ENCODE measurements around the gene OOSP1. TPM values are rescaled to one million over a fixed set of nuclear protein-coding genes. Genes with fewer than 3 reads are reported as not detected.

Gene OOSP1, protein sequence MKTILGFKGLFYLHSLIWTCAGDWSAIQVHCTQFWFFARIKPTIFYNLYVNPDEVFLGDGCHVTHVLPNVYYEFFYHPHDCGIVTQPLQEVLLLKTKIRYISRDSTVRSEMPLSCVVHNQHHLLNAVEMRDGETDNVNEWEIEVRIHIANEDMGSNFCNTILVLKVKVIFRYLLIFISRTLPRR
- total RNA-seq, result not detected in 2 replicates
- long read RNA-seq, result 0 reads

GRCh38 chr11:59938132-59938531 is at the start of gene OOSP1:
OOSP1 (plus strand) TSS chr11:59938432; CDS start chr11:59938455, 23 bp downstream.
- H3K27me3 Mint-ChIP-seq (ENCODE audit: unreplicated experiment), result no peaks in the 10 kb centered on the region
- H3K4me1 Mint-ChIP-seq (ENCODE audit: unreplicated experiment), result no peaks in the 10 kb centered on the region
- no peak within 1 kb of the TSS for H3K4me3 Mint-ChIP-seq (ENCODE audit: unreplicated experiment)
- DNase-seq (ENCODE audit: extremely low spot score, unreplicated experiment), result no peak
- TF ChIP-seq CTCF (IDR thresholded peaks at IDR 0.05), result no peak
- no peak within 1 kb of the TSS for H3K27ac Mint-ChIP-seq (ENCODE audit: unreplicated experiment)
- H3K9me3 Mint-ChIP-seq (ENCODE audit: unreplicated experiment), result no peaks in the 10 kb centered on the region
- no peaks in the 10 kb centered on the region for H3K36me3 Mint-ChIP-seq (ENCODE audit: unreplicated experiment)

- Mint-ChIP-seq H3K4me3 (ENCODE audit: unreplicated experiment) (no peak overlapping the region), H3K36me3 (ENCODE audit: unreplicated experiment) (no peaks in the 10 kb centered on the region), H3K27ac (ENCODE audit: unreplicated experiment) (no peak overlapping the region), H3K27me3 (ENCODE audit: unreplicated experiment) (no peaks in the 10 kb centered on the region), H3K9me3 (ENCODE audit: unreplicated experiment) (peaks cover 21% of the 10 kb centered on the region), H3K4me1 (ENCODE audit: unreplicated experiment) (no peaks in the 10 kb centered on the region)
- TF ChIP-seq CTCF (IDR thresholded peaks at IDR 0.05), result no peak
- no peak for DNase-seq (ENCODE audit: extremely low spot score, unreplicated experiment)
These were observed 46.5 kb upstream of the OOSP1 start for GRCh38 chr11:59891781-59892181.

DNA sequence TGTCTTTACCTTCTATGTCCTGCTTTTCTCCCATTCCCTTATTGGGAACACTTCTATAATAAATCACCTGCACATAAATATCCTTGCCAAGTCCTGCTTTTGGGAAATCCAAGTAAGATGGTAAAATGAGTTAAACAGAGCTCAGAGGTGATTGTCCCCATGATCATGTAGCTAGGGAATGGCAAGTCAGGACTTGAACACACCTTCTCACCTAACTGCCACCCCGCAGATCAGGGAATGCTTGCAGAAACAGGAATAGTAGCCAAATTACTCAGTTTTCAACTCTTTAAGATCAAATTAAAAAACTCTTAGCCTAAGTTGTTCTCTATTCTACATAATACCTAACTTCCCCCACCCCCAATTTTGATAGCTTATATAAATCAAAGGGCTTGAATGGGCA is 43.6 kb upstream of the OOSP1 start:
- Mint-ChIP-seq H3K27me3 (ENCODE audit: unreplicated experiment) (no peaks in the 10 kb centered on the region), H3K36me3 (ENCODE audit: unreplicated experiment) (no peaks in the 10 kb centered on the region)
- no peak for TF ChIP-seq CTCF (IDR thresholded peaks at IDR 0.05)

GRCh38 chr11:59898046-59898445 is 40.2 kb upstream of the OOSP1 start:
- Mint-ChIP-seq H3K27me3 (ENCODE audit: unreplicated experiment) (no peaks in the 10 kb centered on the region), H3K4me3 (ENCODE audit: unreplicated experiment) (no peak overlapping the region), H3K4me1 (ENCODE audit: unreplicated experiment) (peaks cover 3% of the 10 kb centered on the region), H3K36me3 (ENCODE audit: unreplicated experiment) (no peaks in the 10 kb centered on the region), H3K9me3 (ENCODE audit: unreplicated experiment) (peaks cover 11% of the 10 kb centered on the region), H3K27ac (ENCODE audit: unreplicated experiment) (no peak overlapping the region)
- TF ChIP-seq CTCF (IDR thresholded peaks at IDR 0.05), result no peak
- DNase-seq (ENCODE audit: extremely low spot score, unreplicated experiment), result no peak

More for the DNA sequence above, 43.6 kb upstream of the OOSP1 start:
- Mint-ChIP-seq H3K4me3 (ENCODE audit: unreplicated experiment) (no peak overlapping the region), H3K27ac (ENCODE audit: unreplicated experiment) (no peak overlapping the region), H3K4me1 (ENCODE audit: unreplicated experiment) (no peaks in the 10 kb centered on the region), H3K9me3 (ENCODE audit: unreplicated experiment) (peaks cover 15% of the 10 kb centered on the region)
- no peak for DNase-seq (ENCODE audit: extremely low spot score, unreplicated experiment)

- H3K9me3 Mint-ChIP-seq (ENCODE audit: unreplicated experiment), result peaks cover 11% of the 10 kb centered on the region
- no peak for DNase-seq (ENCODE audit: extremely low spot score, unreplicated experiment)
- no peak overlapping the region for H3K27ac Mint-ChIP-seq (ENCODE audit: unreplicated experiment)
- H3K4me3 Mint-ChIP-seq (ENCODE audit: unreplicated experiment), result no peak overlapping the region
- no peaks in the 10 kb centered on the region for H3K27me3 Mint-ChIP-seq (ENCODE audit: unreplicated experiment)
- H3K36me3 Mint-ChIP-seq (ENCODE audit: unreplicated experiment), result no peaks in the 10 kb centered on the region
- H3K4me1 Mint-ChIP-seq (ENCODE audit: unreplicated experiment), result peaks cover 3% of the 10 kb centered on the region
- TF ChIP-seq CTCF (IDR thresholded peaks at IDR 0.05), result no peak
These were observed 39.6 kb upstream of the OOSP1 start for GRCh38 chr11:59898650-59899049.
